GM19438 (cell line): ENCODE data around the gene TEX13D.

Experiments used
- ATAC-seq: cut with Tn5 transposase; IDR thresholded peaks from one replicate; pipeline ENCODE4 v1.9.1; 2021; ENCODE audit warnings: low read depth; ENCODE audit not compliant: unreplicated experiment

The TEX13D gene

GRCh38 chrX:124347242-124347641 is 14.8 kb downstream of the TEX13D start:
- no peak for ATAC-seq

- ATAC-seq, result no peak
Measured at GRCh38 chrX:124348182-124348581, 15.7 kb downstream of the TEX13D start.

GRCh38 chrX:124348885-124349453 is 16.5 kb downstream of the TEX13D start:
- no peak for ATAC-seq

GRCh38 chrX:124354648-124355047 is 22.2 kb downstream of the TEX13D start:
- ATAC-seq, result no peak

- ATAC-seq, result peak; percentile 57
Measured at GRCh38 chrX:124358800-124359383, 26.4 kb downstream of the TEX13D start.

- no peak for ATAC-seq
Measured at GRCh38 chrX:124362072-124362471, 29.6 kb downstream of the TEX13D start.

- no peak for ATAC-seq
Measured at GRCh38 chrX:124362761-124363160, 30.3 kb downstream of the TEX13D start.

- no peak for ATAC-seq
Measured at GRCh38 chrX:124369722-124370121, 37.3 kb downstream of the TEX13D start.

- no peak for ATAC-seq
Measured at GRCh38 chrX:124373348-124373747, 40.9 kb downstream of the TEX13D start.

- no peak for ATAC-seq
Measured at GRCh38 chrX:124378643-124379042, 46.2 kb downstream of the TEX13D start.

- ATAC-seq, result no peak
Measured at GRCh38 chrX:124383354-124383753, 50.9 kb downstream of the TEX13D start.

- ATAC-seq, result no peak
Measured at GRCh38 chrX:124386401-124386800, 53.9 kb downstream of the TEX13D start.
